Ureter (tissue), 1 donor: ENCODE data around the gene MINDY3. TPM values are rescaled to one million over a fixed set of nuclear protein-coding genes. Genes with fewer than 3 reads are reported as not detected.
"Not testable (repeated sequence)": the region's sequence is repeated elsewhere in the genome, so short reads cannot be mapped to it uniquely, and the experiment has no call there.

Experiments used
- DNase-seq: peaks from one replicate; pipeline ENCODE4 v3.0.0-alpha.2; 2020; ENCODE audit warnings: low spot score
- total RNA-seq: library from RNA; stranded (reverse); gene quantifications from one replicate; pipeline ENCODE4 v1.2.4, GENCODE V29; 2023
- donor health status: DM: yes; HTN: yes; CAD: no.

Gene MINDY3
- total RNA-seq, 1 donor from 2014 or later = 43.2 TPM

DNA sequence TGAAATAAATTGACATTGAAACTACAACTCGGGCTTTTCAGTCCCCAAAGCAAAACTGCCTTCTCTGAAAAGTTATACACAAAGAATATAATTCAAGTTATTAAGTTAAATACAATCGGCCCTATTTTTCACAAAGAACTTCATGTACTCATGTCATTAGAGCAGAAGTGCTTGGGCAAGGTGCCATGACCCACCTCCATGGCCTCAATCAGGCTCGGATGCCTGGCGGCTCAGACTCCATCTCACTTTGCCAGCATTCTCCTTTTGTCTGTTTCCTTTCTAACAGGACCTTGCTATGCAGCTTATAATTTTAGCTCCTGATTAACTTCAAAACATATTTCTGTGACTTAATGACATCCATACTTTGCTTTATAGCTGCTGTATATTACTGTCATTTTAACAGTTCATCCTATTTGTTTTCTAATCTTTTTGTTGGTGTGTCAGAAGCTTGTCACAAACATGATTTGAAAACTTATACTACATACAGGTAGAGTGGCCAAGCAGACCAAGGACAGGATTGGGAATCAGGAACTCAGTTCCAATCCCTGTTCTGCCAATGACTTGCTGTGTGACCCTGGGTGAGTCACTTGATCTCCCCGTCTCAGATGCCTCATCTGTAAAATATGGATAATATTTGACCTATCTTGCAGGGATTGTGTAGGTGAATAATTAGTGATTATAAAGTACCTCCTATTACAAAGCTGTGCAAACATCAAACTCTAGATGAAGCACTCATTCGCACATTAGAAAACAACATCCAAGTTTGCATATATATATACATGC lies 79.8 kb downstream of the MINDY3 start:
- no peak for DNase-seq

DNA sequence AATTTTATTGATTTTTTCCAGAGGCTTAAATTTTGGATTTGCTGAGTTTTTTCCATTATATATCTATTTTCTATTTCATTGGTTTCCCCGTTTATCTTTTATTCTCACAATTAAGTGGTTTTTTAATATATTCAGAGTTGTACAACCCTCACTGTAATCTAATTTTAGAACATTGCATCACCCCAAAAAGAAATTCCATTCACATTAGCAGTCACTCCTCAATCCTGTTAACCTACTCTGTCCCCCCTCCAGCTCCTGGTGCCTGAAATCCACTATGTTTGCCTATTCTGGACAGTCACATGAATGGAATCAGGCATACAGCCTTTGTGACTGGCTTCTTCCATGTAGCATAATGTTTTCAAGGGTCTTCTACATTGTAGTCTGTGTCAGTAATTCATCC lies 84.8 kb downstream of the MINDY3 start:
- DNase-seq = no peak

DNA sequence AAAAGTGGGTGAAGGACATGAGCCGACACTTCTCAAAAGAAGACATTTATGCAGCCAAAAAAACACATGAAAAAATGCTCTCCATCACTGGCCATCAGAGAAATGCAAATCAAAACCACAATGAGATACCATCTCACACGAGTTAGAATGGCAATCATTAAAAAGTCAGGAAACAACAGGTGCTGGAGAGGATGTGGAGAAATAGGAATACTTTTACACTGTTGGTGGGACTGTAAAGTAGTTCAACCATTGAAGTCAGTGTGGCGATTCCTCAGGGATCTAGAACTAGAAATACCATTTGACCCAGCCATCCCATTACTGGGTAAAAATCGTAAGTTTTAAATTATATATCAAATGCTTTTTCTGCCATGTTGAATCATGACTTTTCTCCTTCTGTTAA lies 85.8 kb downstream of the MINDY3 start:
- not testable (repeated sequence) for DNase-seq

DNA sequence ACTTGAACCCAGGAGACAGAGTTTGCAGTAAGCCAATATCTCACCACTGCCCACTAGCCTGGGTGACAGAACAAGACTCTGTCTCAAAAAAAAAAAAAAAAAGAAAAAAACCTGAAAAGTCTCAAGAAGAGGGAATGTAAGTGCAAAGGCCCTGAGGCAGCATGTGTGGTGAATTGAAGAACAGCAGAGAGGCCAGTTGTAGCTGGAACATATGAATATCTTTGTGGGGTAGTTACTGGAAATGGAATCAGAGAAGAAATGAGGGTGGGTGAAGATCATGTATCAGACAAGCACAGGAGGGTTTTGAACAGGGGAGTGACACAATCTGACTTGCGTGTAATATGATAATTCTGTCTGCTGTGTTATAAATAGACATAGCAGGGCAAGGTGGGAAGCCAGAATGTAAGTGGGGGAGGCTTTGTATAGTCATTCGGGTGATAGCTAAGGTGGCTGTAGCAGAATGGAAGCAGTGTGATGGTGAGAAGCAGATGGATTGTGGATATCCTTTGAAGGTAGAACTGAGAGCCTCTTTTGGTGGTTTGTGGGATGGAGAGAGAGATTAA lies 95.3 kb downstream of the MINDY3 start:
- DNase-seq = no peak

DNA sequence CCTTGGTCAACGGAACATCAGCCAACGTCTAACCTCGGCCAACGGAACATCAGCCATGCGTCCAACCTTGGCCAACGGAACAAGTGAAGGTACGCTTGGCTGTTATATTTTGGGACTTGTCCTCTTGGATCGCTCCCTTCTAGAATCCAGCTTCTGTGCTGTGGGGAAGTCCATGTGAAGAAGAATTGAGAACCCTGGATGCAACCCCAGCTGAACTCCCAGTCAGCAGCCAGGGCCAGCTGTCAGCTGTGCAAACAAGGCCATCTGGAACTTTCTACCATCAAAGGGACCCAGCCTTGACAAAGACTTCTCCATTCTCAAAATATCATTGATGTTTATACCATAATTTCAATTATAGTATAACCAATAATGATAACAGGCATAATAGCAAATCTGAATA lies 97.3 kb downstream of the MINDY3 start:
- no peak for DNase-seq

DNA sequence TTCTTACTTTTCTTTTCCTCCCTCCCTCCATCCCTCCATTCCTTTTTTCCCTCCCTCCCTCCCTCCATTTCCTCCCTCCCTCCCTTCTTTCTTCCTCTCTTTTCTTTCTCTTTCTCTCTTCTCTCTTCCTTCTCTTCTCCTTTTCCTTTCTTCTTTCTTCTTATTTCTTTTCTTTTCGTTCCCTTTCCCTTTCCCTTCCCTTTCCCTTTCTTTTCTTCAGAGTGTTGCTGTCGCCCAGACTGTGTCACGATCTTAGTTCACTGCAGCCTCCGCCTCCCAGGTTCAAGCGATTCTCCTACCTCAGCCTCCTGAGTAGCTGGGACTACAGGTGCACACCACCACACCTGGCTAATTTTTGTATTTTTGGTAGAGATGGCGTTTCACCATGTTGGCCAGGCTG lies 98.1 kb downstream of the MINDY3 start:
- not testable (repeated sequence) for DNase-seq

DNA sequence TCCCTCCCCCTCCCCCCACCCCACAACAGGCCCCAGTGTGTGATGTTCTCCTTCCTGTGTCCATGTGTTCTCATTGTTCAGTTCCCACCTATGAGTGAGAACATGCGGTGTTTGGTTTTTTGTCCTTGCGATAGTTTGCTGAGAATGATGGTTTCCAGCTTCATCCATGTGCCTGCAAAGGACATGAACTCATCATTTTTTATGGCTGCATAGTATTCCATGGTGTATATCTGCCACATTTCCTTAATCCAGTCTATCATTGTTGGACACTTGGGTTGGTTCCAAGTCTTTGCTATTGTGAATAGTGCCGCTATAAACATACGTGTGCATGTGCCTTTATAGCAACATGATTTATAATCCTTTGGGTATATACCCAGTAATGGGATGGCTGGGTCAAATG lies 99.1 kb downstream of the MINDY3 start:
- not testable (repeated sequence) for DNase-seq

DNA sequence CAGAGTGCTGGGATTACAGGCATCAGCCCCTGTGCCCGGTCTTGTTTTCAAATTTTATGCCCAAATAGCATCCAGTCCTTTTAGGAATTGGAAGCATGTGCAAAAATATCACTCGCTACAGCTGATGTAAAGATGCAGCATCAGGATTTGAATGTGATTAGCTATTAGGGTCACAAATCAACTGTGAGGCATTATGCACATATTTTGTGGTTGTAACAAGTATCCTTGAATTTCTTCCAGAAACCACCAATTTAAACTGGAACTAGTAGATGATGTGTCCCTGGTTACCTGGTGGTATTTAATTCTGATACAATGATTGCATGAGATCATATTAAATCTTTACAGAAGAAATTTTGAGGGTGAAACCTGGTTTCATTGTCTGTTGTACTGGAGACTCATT lies 99.6 kb downstream of the MINDY3 start:
- DNase-seq = no peak

DNA sequence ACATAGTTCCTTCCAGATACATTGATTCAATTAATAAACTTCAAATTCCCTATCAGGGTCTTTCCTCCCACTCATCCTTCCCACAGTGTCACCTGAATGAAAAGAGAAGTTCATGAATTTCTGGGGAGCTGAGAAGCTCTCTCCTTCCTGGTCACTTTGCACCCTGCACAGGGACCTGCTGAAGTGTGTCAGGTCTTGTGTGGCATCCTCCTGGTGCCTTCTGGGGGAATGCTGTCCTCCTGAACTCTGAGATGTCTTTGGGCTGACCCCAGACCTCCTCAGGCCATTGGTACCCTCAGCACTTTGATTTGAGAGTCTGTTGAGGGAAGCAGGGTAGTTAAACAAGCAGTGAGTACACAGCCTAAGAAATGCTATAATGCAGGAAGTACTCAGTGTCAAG lies 101.0 kb downstream of the MINDY3 start:
- DNase-seq = no peak

DNA sequence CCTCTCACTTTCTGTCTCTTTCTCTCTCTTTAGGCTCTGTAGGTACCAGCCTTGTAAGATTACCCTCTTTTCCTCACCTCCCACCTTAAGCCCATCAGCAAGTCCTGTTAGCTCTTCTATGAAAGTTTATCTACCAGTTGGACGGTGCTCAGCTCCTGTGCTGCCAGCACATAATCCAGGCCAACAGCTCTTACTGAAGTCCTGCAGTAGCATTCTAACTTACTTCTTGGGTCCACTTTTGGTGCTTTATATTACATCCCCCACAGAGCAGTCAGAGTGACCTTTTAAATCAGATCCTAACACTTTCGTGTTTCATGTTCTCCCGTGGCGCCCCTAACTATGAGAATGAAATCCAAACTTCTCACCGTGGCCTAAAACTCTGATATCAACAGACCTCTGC lies 101.7 kb downstream of the MINDY3 start:
- no peak for DNase-seq

DNA sequence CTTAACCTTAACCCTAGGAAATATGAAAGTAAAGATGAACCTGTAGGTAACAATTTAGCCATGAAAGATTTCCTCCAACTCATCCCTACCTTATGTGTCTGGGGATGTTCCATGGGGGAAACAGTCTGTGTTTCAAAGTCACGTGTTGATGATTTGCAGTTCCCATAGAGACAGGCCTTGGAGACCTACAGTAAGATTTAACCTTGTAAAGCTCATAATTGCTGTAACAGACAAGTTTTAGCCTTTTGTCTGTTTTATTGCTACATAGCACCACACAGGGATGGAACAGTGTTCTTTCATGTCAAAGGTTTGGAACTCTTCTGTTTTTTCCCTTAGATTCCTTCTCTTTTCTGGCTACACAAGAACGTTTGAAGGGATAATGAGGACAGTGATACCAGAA lies 105.4 kb downstream of the MINDY3 start:
- DNase-seq = no peak

DNA sequence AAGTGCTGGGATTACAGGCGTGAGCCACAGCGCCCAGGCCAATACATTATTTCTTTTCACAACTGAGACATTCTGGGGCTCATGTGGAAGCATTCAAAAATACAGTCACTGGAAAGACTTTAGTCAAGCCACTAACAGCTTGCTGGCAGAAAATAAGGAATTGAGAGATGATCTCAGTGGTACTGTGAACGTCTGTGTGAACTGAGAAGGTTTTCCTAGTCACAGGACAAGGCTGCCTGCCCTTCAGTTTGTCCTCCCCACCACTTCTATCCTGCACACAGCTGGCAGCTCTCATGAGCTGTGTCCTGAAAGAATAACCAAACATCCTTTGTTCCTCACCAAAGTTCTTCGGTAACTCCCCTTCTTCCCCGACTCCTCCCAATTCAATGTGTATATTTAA lies 109.3 kb downstream of the MINDY3 start:
- no peak for DNase-seq

DNA sequence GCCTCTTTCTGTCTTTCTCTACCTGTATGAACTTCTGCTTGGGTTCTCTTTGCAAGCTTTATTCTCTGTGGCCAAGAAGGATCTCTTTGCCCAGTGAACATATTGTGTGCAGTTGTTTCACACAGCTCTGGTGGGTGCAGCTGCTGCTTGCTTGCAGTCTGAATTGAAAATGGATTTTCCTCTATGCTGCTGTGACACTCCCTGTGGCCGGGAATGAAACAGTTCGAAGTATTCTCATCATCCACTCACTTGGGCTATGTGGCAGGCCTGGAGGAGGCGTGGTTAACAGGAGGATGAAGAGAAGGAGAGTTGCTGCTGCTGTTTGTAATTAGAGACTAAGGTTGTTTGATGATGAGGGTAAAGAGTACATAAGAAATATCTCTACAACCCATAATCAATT lies 112.2 kb downstream of the MINDY3 start:
- no peak for DNase-seq

DNA sequence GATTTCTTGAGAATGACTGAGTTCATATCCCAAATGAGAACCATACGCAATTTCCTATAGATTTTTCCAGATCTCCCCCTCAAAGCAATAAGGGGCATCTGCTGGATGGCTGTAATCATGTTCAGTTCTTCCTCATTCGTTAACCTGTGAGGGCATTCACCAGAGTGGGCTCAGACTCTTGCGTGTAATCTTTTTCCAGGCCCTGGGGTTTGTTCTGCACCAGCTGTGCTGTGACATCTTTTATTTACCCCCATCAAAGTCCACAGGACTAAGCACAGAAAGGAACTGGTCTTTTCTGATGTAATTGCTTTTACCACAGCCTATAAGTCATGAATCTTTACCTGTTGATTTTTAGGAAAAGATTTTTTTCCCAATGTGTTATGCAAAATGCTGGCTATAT lies 112.7 kb downstream of the MINDY3 start:
- no peak for DNase-seq

DNA sequence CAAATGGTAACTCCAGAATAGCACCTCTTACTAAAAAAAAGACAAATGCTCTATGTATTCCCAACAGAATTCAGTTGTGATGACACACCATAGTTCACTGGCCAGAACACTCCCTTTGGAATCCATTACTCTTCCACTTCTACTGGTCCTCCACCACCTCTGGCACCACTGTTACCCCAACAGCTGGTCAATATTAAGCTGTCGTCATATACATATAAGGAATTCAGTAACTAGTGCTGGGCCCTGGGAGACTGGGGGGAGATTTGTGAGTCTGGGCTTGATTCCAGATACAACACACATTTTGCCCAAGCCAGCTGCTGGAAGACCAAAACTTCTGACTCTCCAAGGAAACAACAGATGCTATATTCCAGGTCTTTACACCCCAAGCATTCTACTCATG lies 114.6 kb downstream of the MINDY3 start:
- DNase-seq = peak; percentile 67

DNA sequence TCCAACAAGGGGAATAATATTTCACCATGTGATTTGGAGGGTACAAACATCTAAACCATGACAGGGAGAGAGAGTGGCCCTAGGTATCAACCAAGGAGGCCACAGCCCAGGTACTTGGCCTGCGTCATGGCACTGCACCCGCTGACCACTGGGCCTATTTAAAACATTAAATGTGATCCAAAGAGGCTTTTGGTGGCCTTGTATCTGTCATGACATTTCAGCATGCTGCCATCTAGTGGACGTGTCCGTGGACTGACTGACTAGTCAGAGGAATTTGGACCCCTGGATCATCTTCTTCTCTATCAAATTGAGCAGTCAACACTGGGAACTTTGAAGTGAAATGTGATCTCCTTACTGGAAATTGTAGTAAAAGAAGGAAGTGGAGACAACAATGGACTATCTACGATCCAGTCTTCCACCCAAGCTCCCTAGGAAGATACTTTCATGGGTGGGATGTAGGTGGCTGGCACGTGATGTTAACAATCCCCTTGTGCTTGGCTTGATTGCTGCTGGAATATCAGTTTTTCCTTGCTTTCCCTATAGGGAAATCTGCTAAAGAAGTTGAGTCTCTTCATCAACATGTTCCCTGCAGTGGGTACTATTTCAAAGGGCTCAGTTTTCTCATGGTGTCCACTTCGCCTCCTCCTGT lies 116.0 kb downstream of the MINDY3 start:
- DNase-seq = no peak

DNA sequence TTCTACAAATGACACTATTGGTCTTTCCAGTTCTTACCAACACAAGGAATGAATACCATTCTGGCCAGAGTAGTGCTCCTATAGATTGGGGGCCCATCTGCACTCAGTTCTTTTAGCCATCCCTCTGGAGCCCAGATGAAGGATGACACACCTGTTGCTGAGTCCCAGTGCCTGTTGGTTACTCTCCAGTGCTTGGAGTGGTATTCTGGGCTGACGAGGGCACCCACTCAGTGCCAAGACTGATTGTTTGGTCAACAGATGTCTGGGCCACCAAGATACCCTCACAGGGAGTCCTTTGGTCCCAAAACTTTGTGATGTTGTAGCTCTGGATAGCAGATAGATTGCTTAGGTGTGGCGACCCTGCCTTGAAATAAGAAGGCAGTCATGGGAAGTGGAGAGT lies 116.9 kb downstream of the MINDY3 start:
- DNase-seq = no peak

DNA sequence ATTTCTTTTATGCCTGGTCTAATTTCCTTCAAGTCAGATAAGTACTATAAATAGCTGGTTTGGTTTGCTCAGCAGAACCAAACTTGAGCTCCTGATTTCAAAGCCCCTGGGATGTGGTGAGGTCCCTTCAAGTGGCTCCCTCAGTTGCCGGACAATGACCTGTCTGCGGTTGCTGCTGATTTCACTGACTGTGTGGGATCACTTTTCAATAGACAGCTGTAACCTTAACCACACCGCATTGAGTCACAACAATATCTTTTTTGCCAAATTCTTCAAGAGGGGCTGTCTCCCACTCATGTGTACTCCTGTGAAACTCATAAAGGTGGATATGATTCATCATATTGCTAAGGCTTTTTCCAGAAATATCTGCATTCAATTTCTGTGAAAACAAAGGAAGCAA lies 117.5 kb downstream of the MINDY3 start:
- no peak for DNase-seq

DNA sequence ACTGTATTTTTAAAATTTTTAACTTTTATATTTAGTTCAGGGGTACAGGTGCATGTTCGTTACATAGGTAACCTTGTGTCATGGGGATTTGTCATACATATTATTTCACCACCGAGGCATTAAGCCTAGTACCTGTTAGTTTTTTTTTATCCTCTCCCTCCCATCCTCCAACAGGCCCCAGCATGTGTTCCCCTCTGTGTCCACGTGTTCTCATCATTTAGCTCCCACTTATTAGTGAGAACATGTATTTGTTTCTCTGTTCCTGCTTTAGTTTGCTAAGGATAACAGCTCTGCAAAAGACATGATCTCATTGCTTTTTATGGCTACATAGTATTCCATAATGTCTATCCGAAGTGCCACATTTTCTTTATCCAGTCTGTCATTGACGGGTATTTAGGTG lies 118.2 kb downstream of the MINDY3 start:
- no peak for DNase-seq

DNA sequence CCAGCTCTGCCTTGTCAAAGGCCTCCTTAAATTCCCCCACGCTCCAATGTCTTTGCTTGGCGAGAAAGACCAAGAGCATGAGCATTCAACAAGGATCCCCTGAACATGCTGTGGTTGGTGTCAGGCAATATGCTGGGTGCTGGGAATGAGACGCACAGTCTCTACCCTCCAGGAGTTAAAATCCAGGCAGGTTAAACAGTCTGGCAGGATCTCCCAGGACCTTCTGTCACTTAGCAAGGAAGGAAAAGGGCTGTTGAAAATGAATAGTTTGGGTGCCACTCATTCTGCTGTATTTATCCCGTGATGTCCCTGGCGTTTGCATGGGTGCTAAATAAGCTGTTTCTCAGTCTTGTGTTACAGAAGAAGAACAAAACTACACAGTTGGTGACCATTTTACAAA lies 118.7 kb downstream of the MINDY3 start:
- DNase-seq = no peak

DNA sequence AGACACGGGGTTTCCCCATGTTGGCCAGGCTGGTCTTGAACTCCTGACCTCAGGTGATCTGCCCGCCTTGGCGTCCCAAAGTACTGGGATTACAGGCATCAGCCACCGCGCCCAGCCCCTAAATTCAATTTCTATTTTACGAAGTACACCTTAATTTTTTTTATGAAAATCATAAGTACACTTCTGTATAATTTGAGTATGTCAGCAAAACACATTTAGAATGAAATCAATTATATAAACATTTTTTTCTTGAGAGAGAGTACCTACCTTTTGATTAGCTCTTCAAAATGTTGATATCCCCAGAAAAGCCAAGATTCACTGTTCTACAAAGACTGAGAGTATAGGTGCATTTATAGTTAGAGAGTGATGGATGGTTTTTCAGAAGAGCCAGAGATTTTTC lies 120.0 kb downstream of the MINDY3 start:
- no peak for DNase-seq

DNA sequence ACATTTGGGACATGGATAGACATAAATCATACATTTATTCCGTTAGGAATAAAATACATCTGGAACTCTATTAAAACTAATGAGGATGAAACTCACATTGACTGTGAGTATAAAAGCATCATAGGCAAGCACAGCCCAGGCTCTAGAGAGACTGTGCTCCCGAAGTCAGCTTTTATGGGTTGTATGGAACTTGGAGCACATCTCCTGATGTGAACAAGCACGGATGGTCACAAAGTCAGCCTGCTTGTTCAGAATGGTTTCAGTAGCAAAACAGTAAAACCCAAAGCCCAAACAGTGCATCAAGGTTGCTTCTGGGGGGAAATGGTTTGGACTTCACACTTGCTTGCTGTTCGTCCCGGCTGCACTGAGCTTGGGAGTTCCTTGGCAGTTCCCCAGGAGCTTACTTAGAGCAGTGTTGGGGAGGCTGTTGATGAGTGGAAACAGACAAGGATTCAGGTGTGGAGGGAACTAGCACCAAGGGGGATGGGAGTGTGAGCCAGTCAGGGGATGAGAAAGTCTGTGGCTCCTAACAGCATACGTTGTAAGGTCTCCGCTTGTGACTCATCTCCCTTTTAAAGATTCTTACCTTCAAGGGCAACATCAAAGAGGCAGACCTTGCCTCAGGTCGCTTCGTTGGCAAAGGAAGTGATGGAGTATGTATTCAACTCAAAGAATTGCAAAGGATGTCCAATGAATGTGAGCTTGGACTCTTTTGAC lies 120.9 kb downstream of the MINDY3 start:
- DNase-seq = no peak
